Right atrium auricular region (tissue), 2 donors: ENCODE measurements around the gene TRPC4. TPM values are rescaled to one million over a fixed set of nuclear protein-coding genes. Genes with fewer than 3 reads are reported as not detected.

Source experiments
- DNase-seq: peaks from one replicate; pipeline ENCODE4 v3.0.0-alpha.2; 2019; ENCODE audit warnings: low spot score
- H3K27ac ChIP-seq, 2 donors: fragments of 200-600 bp; sonication (generic); 1 replicate in 1 of 2; 2 replicates in 1 of 2; pipeline ENCODE4 v1.5.1; 2016 to 2019
- H3K27me3 ChIP-seq, 2 donors: fragments of 200-600 bp; sonication (generic); one replicate each; pipeline versions ENCODE4 v1.5.1 to v1.6.0; 2017 to 2019
- H3K36me3 ChIP-seq: fragments of 200-600 bp; sonication (generic); one replicate; pipeline ENCODE4 v1.5.1; 2016
- H3K4me1 ChIP-seq, 2 donors: fragments of 200-600 bp; sonication (generic); one replicate each; pipeline versions ENCODE4 v1.5.1 to v1.6.0; 2017 to 2019
- H3K4me3 ChIP-seq, 2 donors: fragments of 200-600 bp; sonication (generic); 1 replicate in 1 of 2; 2 replicates in 1 of 2; pipeline ENCODE4 v1.5.1; 2017 to 2019; ENCODE audit warnings: mild to moderate bottlenecking in 1 of 2, moderate library complexity in 1 of 2
- H3K9me3 ChIP-seq, 2 donors: fragments of 200-600 bp; sonication (generic); one replicate each; pipeline ENCODE4 v1.5.1; 2019
- CTCF ChIP-seq, 2 donors: fragments of 200-600 bp; sonication (generic); IDR thresholded peaks; one replicate each; pipeline ENCODE4 v1.5.1; 2019; ENCODE audit warnings: antibody characterized with exemption in 2 of 2
- total RNA-seq, 2 donors: library from RNA; depleted of rRNA; stranded (reverse); fragments of >200 nt; gene quantifications; one replicate each; pipeline ENCODE4 v1.1.0, GENCODE V29; 2016

TRPC4 gene
- total RNA-seq, 2 donors from 2014 or later, result 0.48 to 1.7 TPM

GRCh38 chr13:37886879-37887278 lies 17.3 kb upstream of the TRPC4 start:
- Histone ChIP-seq H3K9me3 (no peaks in the 10 kb centered on the region), H3K4me3 (no peak overlapping the region), H3K27me3 (no peaks in the 10 kb centered on the region), H3K36me3 (no peaks in the 10 kb centered on the region), H3K27ac (no peak overlapping the region), H3K4me1 (no peaks in the 10 kb centered on the region)
- TF ChIP-seq CTCF (IDR thresholded peaks at IDR 0.05), result no peak
- no peak for DNase-seq

DNA sequence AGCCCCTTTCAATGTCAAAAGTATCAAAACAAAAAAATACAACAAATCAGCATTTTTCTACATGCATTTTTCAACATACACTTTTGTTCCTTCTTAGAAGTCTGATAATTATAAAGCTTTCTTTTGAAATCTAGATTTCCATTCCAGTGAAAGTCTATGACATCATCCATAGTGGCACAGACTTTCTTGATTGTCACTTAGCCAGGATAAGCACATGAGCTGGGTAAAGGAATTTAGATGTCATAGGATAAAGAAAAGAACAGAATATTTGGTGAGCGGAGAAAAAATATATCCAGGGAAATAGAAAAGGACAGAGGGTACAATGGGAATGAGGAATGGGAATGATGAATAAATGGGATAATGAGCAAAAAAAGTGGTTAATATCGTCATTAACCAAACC lies 15.1 kb upstream of the TRPC4 start:
- no peak for TF ChIP-seq CTCF (IDR thresholded peaks at IDR 0.05)
- no peaks in the 10 kb centered on the region for H3K27me3 ChIP-seq
- H3K36me3 ChIP-seq, result no peaks in the 10 kb centered on the region
- no peak for DNase-seq
- no peaks in the 10 kb centered on the region for H3K4me1 ChIP-seq
- no peaks in the 10 kb centered on the region for H3K9me3 ChIP-seq
- H3K27ac ChIP-seq, result no peak overlapping the region
- H3K4me3 ChIP-seq, result no peak overlapping the region

- TF ChIP-seq CTCF (IDR thresholded peaks at IDR 0.05), result no peak
- Histone ChIP-seq H3K27me3 (no peaks in the 10 kb centered on the region), H3K9me3 (no peaks in the 10 kb centered on the region), H3K4me1 (no peaks in the 10 kb centered on the region), H3K27ac (no peak overlapping the region), H3K4me3 (no peak overlapping the region), H3K36me3 (no peaks in the 10 kb centered on the region)
- DNase-seq, result no peak
Observed at GRCh38 chr13:37884026-37884425, 14.5 kb upstream of the TRPC4 start.

DNA sequence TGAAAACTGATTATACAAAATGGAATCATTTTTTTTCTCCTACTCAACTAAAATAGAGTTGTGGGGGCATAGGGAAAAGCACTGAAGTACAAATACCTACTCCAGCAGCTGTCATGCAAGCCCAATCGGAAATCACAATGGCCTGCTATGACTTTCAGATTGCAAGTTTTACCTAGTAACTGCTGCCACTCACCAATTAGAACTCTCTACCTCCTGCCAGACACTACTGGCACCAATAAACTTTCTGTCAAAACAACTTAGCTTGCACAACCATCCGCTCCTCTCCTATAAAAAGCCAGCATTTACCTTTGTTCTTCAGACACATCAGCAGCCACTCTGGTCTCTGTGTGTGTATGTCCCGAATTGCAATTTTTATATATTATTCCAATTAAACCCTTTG lies 9.3 kb upstream of the TRPC4 start:
- Histone ChIP-seq H3K27ac (no peak overlapping the region), H3K9me3 (no peaks in the 10 kb centered on the region), H3K36me3 (no peaks in the 10 kb centered on the region), H3K4me1 (no peaks in the 10 kb centered on the region), H3K27me3 (no peaks in the 10 kb centered on the region), H3K4me3 (no peak overlapping the region)
- no peak for TF ChIP-seq CTCF (IDR thresholded peaks at IDR 0.05)
- DNase-seq, result no peak

DNA sequence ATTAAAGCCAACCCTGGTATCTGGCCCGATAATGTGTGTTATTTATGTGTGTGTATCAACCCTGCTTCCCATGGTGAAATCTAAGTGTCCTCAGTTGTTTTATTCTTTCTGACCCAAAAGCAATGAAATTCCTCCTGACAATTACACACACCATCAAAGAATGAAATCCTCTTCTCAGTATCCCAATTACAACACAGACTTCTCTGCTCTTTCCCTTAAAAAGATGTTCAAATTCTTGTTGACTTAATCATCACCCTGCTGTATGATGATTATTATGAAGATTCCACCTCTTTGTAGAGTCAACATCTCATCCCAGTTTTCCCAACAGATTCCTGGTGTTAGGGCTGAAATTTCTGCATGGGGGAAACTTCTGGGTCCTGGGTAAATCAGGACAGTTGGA lies 8.9 kb upstream of the TRPC4 start:
- no peaks in the 10 kb centered on the region for H3K4me1 ChIP-seq
- TF ChIP-seq CTCF (IDR thresholded peaks at IDR 0.05), result no peak
- H3K36me3 ChIP-seq, result no peaks in the 10 kb centered on the region
- H3K9me3 ChIP-seq, result no peaks in the 10 kb centered on the region
- DNase-seq, result no peak
- H3K27ac ChIP-seq, result no peak overlapping the region
- no peak overlapping the region for H3K4me3 ChIP-seq
- no peaks in the 10 kb centered on the region for H3K27me3 ChIP-seq

GRCh38 chr13:37870895-37871550 lies 1.5 kb upstream of the TRPC4 start:
- no peaks in the 10 kb centered on the region for H3K36me3 ChIP-seq
- peaks cover 0 to 19% of the 10 kb centered on the region in 2 donors for H3K4me1 ChIP-seq
- H3K27ac ChIP-seq, result no peak overlapping the region
- DNase-seq, result no peak
- no peak for TF ChIP-seq CTCF (IDR thresholded peaks at IDR 0.05)
- H3K4me3 ChIP-seq, result no peak overlapping the region
- H3K9me3 ChIP-seq, result no peaks in the 10 kb centered on the region
- no peaks in the 10 kb centered on the region for H3K27me3 ChIP-seq
